ENCODE data around the gene CPAMD8.
"Not testable (repeated sequence)": the region's sequence is repeated elsewhere in the genome, so short reads cannot be mapped to it uniquely, and the experiment has no call there.

The CPAMD8 gene

GRCh38 chr19:16996838-16997490 is 29.6 kb downstream of the CPAMD8 start:
- not testable (repeated sequence) for DNase-seq

GRCh38 chr19:16988661-16989060 is 37.9 kb downstream of the CPAMD8 start:
- no peak for DNase-seq

- DNase-seq, result no peak
Observed at GRCh38 chr19:16985403-16985802, 41.2 kb downstream of the CPAMD8 start.

- not testable (repeated sequence) for DNase-seq
Observed at GRCh38 chr19:16982586-16982985, 44.0 kb downstream of the CPAMD8 start.

GRCh38 chr19:16978839-16979802 is 47.5 kb downstream of the CPAMD8 start:
- DNase-seq, result no peak

- DNase-seq, result no peak
Observed at GRCh38 chr19:16978156-16978555, 48.5 kb downstream of the CPAMD8 start.

- no peak for DNase-seq
Observed at GRCh38 chr19:16977306-16977705, 49.3 kb downstream of the CPAMD8 start.

GRCh38 chr19:16976446-16976845 is 50.2 kb downstream of the CPAMD8 start:
- no peak for DNase-seq

GRCh38 chr19:16970821-16971220 is 55.8 kb downstream of the CPAMD8 start:
- no peak for DNase-seq

- peak in 1 of 2 donors; percentile 13 for DNase-seq
Observed at GRCh38 chr19:16969135-16969534, 57.5 kb downstream of the CPAMD8 start.

- DNase-seq, result not testable (repeated sequence)
Observed at GRCh38 chr19:16960996-16961822, 65.4 kb downstream of the CPAMD8 start.

GRCh38 chr19:16958277-16958676 is 68.3 kb downstream of the CPAMD8 start:
- not testable (repeated sequence) for DNase-seq

- DNase-seq, result no peak
Observed at GRCh38 chr19:16957855-16958254, 68.8 kb downstream of the CPAMD8 start.

- no peak for DNase-seq
Observed at GRCh38 chr19:16957151-16957701, 69.4 kb downstream of the CPAMD8 start.

- no peak for DNase-seq
Observed at GRCh38 chr19:16955161-16955560, 71.4 kb downstream of the CPAMD8 start.

GRCh38 chr19:16952046-16952445 is 74.6 kb downstream of the CPAMD8 start:
- DNase-seq, result no peak

GRCh38 chr19:16951529-16951928 is 75.1 kb downstream of the CPAMD8 start:
- no peak for DNase-seq

GRCh38 chr19:16949496-16950023 is 77.0 kb downstream of the CPAMD8 start:
- DNase-seq, result no peak

- DNase-seq, result no peak
Observed at GRCh38 chr19:16946951-16947940, 79.4 kb downstream of the CPAMD8 start.

GRCh38 chr19:16945762-16946465 is 80.7 kb downstream of the CPAMD8 start:
- no peak for DNase-seq

- no peak for DNase-seq
Observed at GRCh38 chr19:16945364-16945714, 81.3 kb downstream of the CPAMD8 start.

Measured in CD4-positive, alpha-beta T cell treated with Interleukin-1 beta for 1 hour (primary cell).